CD4-positive, alpha-beta T cell treated with Interferon alpha-2 for 1 hour (primary cell): ENCODE data around the gene POLA1.

Source experiments
- DNase-seq, 2 donors: peaks; one replicate each; pipeline ENCODE4 v3.0.0-alpha.2; 2020 to 2022

The POLA1 gene

GRCh38 chrX:24692305-24692704 is 1.4 kb upstream of the POLA1 start:
- DNase-seq: no peak

- DNase-seq: no peak
Measured at GRCh38 chrX:24694825-24695224, 1.1 kb downstream of the POLA1 start.

GRCh38 chrX:24696294-24696693 is 2.6 kb downstream of the POLA1 start:
- DNase-seq: no peak

GRCh38 chrX:24702362-24703184 is 8.9 kb downstream of the POLA1 start:
- no peak for DNase-seq

- no peak for DNase-seq
Measured at GRCh38 chrX:24703185-24703494, 9.4 kb downstream of the POLA1 start.

- no peak for DNase-seq
Measured at GRCh38 chrX:24718771-24719170, 25.1 kb downstream of the POLA1 start.

DNA sequence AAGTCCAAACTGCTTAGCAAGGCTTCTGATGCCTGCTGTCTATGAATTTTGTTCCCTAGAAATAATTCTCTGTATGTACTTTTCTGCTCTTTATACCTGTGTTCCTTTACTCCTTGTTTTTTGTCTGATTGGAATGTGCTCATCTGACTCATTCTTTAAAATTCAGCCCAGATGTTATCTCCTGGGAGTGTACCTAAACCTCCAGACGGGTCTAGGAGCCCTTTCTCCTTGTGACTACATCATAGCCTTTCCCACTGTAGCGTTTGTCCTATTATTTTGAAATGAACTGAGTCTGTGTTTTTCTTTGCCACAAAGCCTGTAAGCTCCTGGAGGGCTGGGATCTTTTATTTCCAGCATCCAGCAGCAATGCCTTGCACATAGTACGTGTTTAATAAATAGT is 26.3 kb downstream of the POLA1 start:
- DNase-seq: no peak

- no peak for DNase-seq
Measured at GRCh38 chrX:24728530-24728929, 34.8 kb downstream of the POLA1 start.

- no peak for DNase-seq
Measured at GRCh38 chrX:24732766-24733500, 39.2 kb downstream of the POLA1 start.

GRCh38 chrX:24741330-24741729 is 47.6 kb downstream of the POLA1 start:
- DNase-seq: no peak

- DNase-seq: no peak
Measured at GRCh38 chrX:24748196-24748595, 54.5 kb downstream of the POLA1 start.

DNA sequence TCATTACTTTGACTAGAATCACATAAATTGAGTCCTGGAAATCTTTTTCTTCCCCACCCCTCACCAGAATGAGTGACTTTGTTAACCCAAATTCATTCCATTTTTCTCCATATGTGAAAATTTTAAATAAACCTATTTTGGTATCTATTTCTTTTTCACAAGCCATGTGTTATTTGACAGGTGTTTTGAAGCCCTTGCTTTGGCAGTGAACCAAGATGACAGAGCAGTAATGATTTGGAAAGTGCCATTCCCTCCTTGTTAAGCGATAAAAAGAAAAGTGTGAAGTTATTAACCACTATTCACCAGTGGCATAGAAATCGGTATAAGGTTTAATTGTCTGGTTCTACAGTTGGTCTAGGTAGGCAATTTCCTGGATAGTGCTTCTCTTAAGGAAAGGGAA is 66.1 kb downstream of the POLA1 start:
- no peak for DNase-seq

DNA sequence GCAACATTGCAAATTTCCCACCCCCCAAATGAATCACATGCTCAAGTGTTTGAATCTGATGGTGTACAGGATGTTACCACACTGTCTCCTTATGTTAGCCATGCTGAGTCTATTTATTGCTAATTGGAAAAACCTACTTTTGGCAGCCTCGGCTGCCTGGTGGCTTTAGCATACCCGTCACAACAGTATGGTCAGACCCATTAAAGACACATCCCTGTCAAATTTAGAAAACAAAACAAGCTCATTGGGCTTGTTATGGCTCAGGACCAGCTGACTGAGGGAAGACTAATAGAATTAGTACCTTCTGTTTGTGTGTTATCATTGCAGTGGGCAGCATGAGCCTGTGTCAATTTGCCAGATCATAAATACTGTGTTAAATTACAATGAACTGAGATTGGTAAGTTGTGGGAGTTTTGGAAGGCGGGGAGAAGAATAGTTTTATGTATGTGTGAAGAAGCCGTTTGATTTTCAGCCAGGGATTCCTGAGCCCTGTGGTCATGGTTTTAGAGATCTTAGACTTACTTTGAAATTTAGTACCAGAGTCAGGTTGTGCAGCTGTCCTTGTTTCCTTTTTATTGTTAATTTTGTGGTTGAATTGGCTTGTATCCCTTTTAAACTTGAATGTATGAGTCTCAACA is 66.8 kb downstream of the POLA1 start:
- DNase-seq: no peak

GRCh38 chrX:24761306-24761705 is 67.6 kb downstream of the POLA1 start:
- no peak for DNase-seq

- no peak for DNase-seq
Measured at GRCh38 chrX:24763989-24764388, 70.3 kb downstream of the POLA1 start.

- no peak for DNase-seq
Measured at GRCh38 chrX:24767557-24767956, 73.8 kb downstream of the POLA1 start.

- DNase-seq: no peak
Measured at GRCh38 chrX:24768556-24768955, 74.8 kb downstream of the POLA1 start.

DNA sequence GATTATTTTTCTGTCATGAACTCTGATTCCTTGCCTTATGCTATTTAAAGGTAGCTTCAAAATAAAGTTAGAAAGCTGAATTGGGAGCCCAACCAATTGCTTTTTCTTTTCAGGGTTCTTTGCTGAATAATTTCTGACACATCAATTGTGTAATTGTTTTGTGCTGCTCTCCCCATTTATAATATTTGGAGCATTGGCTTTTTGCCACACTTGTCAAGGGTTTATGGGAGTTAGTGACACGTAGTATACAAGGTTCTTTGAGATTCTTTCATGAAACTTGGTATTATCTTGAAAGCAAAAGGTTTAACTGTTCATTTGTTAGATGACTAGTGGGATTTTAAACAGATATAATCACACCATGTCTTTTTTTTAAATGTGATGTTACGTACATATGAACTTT is 80.9 kb downstream of the POLA1 start:
- no peak for DNase-seq

GRCh38 chrX:24775891-24776290 is 82.2 kb downstream of the POLA1 start:
- no peak for DNase-seq

DNA sequence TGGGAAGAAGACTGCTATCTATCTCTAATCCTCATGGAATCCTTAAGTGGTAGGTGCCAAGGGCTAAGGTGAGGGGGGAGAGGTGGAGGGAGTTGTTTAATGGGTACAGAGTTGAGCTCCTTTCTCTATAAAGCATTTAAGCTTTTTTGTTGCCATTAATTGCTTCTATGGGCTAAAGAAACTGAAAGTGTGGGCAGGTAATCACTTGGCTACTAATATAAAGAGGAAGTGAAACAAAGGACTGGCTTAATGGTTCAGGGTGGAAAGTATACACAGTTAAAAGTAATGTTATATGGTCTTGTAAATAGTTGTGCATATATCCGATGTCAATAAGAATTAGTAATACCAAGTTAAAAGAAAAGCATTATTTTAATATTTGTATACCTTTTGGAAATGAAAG is 83.9 kb downstream of the POLA1 start:
- DNase-seq: no peak

DNA sequence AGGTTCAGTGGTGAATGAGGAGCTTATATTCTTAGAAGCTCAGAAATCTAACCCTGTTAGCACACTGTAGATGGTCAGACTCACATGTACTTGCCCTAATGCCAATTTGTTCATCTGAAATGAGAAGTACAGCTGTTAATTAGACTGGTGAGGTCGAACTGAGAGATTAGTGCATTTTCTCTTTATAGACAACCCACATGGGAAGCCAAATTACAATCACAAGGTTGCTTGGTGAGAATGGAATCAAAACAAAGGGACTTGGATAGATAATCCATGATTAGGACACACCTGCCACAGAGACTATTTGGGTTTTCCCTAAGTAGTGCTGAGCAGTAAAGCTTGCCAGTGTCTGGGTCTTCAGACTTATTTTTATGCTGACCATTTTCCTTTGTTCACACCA is 88.3 kb downstream of the POLA1 start:
- DNase-seq: no peak

DNA sequence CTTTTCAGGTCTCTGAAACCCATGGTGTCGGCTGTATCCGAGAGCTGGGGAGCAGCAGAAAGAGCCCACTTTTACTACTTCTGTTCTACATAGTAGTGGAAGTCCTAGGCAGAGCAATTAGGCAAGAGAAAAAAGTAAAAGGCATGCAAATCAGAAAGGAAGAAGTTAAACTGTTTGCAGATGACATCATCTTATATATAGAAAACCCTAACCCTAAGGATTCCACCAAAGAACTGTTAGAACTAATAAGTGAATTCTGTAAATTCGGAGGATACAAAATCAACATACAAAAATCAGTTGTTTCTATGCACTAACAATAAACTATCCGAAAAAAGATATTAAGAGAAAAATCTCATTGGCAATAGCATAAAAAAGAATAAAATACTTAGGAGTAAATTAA is 95.3 kb downstream of the POLA1 start:
- DNase-seq: no peak

GRCh38 chrX:24790166-24790565 is 96.4 kb downstream of the POLA1 start:
- DNase-seq: no peak

- DNase-seq: no peak
Measured at GRCh38 chrX:24796204-24796603, 102.5 kb downstream of the POLA1 start.
